LHCN-M2 (cell line): ENCODE results near the gene ACTN3. TPM values are rescaled to one million over a fixed set of nuclear protein-coding genes. Genes with fewer than 3 reads are reported as not detected.
A peak's percentile ranks its signal among the peaks of the same experiment; 100 is the strongest.
"Not testable (repeated sequence)": the region's sequence is repeated elsewhere in the genome, so short reads cannot be mapped to it uniquely, and the experiment has no call there.

Experiments
- DNase-seq: peaks from one replicate; pipeline ENCODE4 v3.0.0-alpha.2; 2012; ENCODE audit warnings: low read depth
- total RNA-seq: library from RNA; depleted of rRNA; stranded (reverse); fragments of >200 nt; gene quantifications from 2 replicates; pipeline ENCODE4 v1.2.3, GENCODE V29; 2014

Gene ACTN3
- total RNA-seq, 1 experiment from 2014 or later: not detected

DNA sequence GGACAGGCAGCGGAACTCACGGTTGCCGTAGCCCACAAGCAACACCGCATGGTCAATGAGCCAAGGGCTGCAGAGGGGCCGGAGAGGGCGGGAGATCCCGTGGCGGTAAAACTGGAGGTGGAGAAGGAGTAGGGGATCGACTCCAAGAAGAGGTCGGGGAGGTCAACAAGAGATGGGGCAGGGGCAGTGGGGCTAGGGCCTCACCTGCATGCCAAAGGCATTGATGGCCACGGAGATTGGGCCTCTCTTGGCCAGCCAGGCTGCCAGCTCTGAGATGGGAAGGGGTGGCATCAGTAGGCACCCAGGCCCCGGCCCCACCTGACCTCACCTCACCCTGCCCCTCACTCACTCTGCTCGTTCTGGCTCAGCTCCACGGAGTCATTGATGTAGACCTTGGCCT, 17.8 kb downstream of the ACTN3 start:
- DNase-seq: no peak

DNA sequence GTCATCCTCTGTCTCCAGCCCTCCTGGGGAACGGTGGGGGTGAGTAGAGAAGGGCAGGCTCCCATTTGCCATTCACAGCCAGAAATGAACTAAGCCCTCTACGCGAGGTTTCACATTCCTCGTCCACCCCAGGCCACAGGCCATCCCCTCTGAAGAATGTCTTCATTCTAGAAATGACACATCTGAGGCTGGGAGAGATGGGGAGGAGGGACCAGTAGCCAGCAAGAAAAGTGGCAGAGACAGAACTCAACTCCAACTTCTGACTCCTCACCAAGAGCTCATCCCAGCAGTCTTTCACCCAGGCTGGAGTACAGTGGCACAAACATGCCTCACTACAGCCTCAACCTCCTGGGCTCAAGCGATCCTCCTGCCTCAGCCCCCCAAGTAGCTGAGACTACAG, 18.3 kb downstream of the ACTN3 start:
- DNase-seq: no peak

DNA sequence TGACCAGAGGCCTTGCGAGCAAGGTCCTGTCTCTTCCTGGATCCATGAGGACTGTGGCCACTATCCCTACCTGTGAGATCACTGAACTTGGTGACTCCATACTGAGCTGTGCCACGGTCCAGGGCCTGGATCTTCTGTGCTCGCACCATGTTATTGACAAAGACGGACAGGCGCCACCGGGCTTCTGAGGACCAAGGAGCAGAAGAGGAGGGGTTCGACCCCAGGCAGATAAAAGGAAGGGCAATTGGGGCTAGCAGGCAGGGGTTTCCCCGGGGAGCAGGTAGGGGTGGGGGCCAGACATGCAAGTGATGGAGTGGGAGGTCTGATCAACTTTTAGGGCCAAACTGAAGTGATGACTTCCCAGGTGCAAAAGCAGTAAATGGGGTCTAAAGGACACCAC, 19.5 kb downstream of the ACTN3 start:
- DNase-seq: no peak

DNA sequence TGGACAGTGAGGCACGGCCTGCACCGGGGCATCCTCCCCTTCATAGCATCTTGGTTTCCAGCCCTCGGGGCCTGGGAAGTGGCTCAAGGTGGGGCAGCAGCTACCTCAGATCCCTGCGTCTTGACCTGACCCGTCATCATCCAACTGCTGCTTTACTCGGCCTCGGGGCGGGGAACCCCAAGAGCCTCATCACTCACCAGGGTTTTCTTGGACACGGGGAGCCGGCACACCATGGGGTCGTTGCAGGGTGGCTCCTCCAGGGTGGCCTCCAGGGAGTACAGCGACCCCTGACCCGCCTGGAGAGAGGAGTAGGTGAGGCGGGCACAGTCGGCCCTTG, 21.1 kb downstream of the ACTN3 start:
- no peak for DNase-seq

DNA sequence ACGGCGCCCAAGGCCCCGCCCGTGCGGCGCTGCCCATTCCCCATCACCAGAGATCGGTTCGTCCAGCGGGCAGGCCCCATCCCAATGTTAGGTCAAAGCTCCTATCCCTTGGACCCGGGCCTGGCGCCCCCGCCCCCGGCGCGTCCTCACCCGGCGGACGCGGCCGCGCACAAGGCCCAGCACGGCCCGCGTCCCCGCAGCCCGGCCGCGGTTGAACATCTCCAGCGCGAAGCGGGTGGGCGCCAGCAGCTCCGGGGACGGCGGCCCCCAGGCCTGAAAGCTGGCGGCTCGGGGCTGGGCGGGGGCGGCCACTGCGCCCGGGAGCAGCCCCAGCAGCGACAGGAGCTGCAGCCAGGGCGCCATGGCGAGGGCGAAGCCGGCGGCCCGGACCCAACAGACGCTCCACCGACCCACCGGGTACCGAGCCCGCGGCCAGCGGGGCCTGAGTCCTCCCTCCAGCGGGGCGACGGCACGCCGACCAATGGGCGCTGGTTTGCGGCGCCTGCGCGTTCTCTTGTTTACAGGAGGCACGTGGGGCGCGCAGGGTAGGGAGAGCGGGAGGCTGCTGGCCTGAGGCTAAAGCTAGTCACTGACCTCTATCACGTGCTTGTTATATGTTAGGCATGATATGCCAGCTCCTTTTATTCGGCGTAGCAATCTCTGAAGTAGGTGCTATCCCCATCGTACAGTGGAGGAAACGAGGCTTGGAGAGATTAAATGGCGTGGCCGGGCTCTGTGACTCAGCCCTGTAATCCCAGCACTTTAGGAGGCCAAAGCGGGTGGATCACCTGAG, 21.6 kb downstream of the ACTN3 start, which contains the start of gene CTSF:
CTSF (minus strand) TSS at position 483 of the 793 bp plus-strand sequence; CDS start at position 363, 120 bp downstream.
- peak; percentile 75 for DNase-seq

DNA sequence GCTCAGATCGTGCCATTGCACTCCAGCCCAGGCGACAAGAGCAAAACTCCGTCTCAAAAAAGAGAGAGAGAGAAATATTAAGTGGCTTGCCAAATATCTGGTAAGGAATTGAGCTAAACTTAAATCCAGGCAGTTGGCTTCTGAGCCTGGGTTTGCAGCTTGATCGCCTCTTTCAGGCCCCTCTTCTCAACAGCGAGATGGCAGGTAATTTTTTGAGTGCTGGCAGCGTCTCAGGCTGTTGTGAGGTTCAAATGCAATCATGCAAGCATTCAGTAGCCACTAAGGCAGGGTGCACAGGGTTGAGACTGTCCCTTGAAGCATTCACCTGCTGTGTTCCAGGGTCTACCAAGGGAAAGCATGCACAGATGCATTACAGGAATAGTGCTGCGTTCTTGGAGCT, 22.4 kb downstream of the ACTN3 start:
- DNase-seq: no peak

DNA sequence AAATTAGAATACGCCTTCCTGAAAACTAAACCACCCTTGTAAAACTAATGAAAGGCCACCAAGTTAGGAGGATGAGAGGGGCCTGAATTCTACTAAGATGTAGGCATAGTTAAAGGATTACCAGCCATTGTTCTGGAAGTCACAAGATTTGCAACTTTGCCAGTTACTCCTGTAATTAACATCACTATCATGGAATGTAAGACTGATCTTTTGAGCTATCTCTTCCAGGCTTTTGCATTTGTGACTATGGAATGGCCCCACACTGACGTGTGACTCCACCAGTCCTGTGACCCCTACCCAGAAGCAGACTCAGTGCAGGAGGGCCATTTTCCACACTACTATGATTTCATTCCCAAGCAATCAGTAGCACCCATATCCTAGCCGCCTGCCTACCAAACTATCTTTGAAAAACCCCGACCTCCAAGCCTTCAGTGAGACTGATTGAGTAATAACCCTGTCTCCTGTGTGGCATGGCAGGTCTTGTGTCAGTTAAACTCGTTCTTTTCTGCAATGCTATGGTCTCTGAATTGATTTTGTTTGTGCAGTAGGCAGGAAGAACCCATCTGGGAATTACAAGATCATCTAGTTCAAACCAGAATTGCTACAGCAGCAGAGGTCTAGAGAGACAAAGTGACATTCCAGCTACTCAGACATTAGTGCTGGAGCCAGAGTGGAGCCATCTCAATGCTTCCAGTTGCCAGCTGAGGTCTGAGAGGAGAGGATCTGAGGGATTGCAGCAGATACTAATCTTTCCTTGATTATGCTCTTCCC, 23.6 kb downstream of the ACTN3 start:
- no peak for DNase-seq

DNA sequence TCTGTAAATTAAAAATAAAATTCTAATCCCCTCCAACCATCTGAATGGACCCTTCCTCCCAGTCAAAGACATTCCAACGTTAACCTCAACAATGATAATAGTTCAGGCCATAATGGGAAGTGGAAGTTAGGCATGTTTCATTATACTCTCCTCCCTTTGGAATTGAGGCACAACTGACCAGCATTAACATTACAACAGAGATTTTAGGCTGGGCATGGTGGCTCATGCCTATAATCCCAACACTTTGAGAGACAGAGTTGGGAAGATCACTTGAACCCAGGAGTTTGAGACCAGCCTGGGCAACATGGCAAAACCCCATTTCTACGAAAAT, 24.1 kb downstream of the ACTN3 start:
- DNase-seq: no peak

DNA sequence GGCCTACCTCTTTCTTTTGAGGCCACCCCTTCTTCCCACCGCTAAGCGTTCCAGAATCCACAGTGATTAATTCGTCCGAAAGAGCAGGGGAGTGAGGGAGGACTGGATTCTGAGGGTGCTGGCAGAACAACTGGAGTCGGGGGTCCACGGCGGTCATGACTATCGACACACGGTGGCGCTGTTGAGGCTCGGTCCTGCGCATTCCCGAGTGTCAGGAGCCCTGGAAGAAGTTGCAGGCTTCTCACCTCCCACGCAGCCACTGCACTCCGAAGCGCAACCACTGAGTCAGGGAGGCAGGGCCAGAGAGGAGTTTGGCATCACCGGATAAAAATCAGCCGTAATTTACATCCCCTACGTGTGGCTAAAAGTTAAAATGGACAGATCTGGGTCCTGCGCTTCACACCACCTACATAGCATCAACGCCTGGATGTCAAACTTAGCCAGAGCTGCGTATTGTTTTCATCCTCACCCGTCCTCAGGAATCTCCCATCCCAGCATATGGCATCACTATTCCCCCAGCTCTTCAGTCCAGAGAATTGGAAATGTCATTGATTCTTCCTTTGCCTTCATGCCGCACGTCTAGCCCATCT, 32.4 kb downstream of the ACTN3 start:
- peak; percentile 43 for DNase-seq

DNA sequence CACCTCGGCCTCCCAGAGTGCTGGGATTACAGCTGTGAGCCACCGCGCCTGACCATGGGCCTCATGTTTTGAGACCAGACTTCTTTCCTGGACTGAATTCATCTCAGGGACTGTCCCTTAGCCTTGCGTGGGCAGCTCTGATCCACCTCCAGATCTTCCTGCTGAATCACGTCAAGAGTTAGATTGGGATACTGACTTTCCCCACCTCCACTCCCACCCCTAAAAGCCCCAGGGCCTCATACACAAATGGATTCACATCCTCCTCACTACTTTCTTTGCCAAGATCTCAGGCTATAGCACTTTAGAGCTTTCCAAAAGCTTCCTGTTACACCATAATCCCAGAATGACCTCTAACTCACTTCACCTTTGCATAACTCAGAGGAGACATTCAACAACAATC, 34.1 kb downstream of the ACTN3 start:
- DNase-seq: no peak

DNA sequence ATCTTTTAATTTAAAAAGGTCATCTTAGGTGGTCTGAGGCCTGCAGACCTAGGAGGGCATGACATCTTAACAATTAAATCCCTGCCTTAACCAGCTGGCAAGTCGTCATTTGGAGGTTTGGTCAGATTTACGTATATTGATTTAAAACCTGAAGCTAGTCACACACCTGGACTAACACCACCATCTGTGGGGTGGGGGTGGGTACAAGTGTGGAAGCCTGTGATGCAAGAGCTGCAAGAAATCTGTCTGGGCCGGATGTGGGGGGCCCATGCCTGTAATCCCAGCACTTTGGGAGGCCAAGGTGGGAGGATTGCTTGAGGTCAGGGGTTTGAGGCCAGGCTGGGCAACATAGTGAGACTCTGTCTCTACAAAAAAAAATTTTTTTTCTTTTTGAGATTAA, 34.6 kb downstream of the ACTN3 start:
- no peak for DNase-seq

DNA sequence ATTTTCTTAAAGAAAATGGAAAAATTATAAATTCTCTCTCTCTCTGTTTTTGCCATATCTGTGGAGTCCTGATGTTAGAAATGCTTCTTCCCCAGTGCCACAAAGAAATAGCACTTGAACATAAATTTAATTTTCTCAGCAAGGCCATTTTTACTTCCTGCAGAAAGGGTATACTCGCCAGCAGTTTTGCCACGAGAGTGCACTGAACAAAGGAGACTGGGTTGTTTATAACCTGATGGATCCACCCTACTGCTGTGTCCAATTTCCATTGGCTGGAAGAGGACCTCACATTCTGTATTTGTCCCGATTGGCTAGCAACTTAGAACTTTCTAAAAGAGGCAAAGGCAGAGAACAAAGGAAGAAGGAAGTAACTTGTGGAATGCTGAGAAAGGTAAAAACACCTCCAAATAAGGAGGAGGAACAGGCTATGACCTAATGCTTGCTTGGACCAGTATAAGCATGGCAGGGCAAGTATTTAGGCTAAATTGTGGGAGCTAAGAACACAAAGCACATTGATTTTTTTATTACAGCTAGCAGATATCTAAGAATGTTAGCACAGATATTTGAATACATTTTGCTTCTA, 36.0 kb downstream of the ACTN3 start:
- DNase-seq: not testable (repeated sequence)

DNA sequence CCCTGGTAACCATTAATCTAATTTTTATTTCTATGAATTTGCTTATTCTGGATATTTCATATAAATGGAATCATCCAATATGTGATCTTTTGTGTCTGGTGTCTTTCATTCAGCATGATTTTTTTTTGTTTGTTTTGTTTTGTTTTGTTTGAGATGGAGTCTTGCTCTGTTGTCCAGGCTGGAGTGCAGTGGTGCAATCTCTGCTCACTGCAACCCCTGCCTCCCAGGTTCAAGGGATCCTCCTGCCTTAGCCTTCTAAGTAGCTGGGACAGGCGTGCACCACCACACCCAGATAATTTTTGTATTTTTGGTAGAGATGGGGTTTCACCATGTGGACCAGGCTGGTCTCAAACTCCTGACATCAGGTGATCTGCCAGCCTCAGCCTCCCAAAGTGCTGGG, 38.7 kb downstream of the ACTN3 start:
- DNase-seq: not testable (repeated sequence)

DNA sequence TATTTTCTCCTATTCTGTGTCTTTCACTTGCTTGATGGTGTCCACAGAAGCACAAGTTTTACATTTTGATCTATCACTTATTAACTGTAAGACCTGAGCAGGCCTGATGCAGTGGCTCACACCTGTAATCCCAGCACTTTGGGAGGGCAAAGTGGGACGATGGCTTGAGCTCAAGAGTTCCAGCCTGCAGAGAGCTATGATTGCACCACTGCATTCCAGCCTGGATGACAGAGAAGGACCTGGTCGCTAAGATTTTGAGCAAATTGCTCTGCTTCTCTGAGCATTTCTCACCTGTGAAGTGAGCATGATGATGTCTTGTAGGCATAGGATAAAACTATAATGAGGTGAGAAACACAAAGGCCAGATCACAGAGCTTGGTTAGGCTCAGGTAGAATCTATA, 39.4 kb downstream of the ACTN3 start:
- DNase-seq: no peak

DNA sequence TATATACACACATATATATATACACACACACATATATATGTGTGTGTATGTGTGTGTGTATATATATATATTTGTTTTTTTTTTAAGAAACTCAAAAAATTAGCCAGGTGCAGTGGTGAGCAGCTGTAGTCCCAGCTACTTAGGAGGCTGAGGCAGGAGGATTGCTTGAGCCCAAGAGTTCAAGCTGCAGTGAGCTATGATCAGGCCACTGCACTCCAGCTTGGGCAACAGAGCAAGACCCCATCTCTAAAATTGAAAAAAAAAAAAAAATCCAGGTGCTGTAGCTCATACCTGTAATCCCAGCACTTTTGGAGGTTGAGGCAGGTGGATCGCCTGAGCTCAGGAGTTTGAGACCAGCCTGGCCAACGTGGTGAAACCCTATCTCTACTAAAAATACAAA, 42.6 kb downstream of the ACTN3 start:
- not testable (repeated sequence) for DNase-seq

DNA sequence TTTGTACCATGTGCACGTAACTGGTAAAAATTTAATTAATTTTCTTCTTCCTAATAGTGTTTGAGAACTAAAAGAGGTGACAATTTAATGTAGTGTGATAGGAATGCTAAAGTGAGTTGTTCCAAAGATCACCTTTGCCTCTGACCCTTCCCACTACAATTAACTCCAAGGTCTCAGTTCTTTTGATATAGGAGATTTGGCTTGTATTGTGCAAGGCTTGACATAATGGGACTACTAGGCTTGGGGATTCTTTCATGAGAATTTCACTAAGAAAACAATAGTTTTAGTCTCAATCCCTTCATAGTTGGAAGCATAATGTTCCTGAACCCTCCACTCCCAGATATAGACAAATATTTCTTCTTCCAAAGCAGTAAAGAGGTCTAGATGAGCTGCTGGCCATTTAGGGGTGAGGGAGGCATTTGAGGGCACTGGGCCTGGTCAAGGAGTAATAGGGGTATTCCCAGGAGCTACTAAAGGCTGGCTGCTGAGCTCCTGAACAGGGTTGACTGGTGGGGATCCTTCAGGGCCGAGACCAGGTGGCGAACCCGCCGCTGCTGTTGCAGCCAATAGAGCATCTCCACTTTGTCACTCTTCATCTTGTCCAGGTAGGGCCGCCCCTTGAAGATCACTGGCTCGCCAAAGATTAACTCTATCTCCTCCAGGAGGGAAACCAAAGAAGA, 43.4 kb downstream of the ACTN3 start:
- no peak for DNase-seq

DNA sequence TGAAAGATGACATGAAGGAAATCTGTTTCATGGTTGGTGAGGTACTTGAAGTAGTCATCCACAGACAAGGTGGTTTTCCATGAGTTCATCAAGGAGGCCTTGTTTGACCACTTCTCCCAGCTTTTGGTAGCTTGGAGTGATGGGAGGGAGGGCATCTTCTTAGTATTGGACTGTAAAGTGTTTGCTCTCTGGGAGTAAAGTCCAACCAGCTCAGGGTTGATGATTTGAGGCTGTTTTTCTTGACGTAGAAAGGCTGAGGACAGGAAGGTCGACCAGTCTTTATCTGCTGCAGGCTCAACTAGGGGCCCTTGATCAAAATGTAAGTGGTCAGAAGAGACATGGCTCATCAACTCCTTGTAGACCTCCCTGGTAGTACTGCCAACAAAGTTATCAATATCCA, 44.5 kb downstream of the ACTN3 start:
- no peak for DNase-seq

DNA sequence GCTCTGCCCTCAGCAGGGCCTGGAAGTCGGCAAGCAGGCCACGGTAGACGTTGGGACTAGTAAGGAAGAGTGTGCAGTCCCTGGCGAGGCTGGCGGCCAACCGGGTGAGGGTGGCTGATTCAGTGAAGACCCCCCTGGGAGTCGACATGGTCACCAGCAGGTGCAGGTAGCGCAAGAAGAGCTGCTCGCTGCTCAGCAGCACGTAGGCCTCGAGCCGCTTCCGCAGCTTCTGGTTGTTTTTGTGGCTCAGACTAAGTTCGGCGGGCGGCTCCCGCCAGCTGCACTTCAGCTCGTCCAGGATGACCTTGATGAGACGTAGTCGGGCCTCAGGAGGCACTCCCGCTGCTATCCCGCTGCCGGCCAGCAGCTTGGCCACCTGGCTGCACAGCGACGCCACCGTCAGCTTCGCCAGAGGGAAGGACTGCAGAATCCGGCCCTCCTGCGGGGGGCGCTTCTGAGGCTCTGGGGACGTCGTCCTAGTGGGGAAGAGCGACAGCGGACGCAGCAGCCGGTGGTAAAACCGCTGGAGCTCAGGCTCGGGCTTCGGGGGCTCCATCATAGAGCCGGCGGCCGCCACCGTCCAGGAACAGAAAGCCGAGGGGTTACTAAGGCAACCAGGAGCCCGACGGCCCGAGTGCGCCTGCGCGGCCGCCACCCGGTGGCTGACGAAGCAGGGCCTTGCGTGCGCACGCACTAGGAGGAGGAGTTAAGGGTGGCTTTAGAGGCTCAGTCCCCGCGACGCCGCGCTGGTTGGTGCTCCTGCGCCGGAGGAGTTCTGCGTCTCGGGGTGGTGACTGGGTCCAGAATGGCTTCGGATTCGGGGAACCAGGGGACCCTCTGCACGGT, 46.0 kb downstream of the ACTN3 start, which contains the start of the genes CCDC87 and CCS:
CCDC87 (minus strand) TSS at position 607 of the 846 bp plus-strand sequence; CDS start at position 559, 48 bp downstream.
CCS (plus strand) TSS at position 729 of the 846 bp plus-strand sequence; CDS start at position 806, 77 bp downstream.
- DNase-seq: peak; percentile 90

DNA sequence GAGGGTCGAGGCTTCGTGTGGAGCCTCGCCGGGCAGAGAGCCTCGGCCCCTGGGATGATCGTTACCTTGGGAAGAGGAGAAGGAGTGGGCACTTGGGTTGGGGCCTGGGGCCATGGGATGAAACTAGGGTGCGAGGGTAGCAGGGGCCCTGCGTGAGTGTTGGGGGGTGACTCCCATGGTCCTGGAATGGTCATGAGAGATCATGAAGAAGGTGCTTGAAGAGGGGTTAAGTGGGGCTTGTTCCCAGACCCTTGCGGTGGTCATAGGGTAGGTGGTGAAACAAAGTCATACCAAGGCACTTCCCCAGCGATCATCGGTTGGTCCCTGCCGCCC, 46.6 kb downstream of the ACTN3 start:
- DNase-seq: no peak

DNA sequence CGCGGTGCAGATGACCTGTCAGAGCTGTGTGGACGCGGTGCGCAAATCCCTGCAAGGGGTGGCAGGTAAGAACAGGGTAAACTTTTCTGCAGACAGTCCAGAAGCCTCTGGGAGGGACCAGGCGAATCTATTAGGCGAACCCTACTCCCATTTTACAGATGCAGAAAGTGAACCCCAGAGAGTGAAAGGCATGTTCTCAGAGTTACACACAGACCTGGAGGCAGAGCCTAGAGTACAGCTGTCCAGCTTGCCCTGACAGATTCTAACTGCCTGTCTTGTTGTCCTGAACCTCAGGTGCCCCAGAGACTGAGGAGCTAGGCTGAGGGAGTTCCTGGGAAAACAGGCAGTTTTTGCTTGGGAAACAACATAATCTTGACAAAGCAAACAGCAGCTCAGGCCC, 46.9 kb downstream of the ACTN3 start:
- DNase-seq: no peak
